Measurements from ENCODE around the gene BEGAIN.

BEGAIN gene

GRCh38 chr14:100566586-100566985 lies 20.6 kb downstream of the BEGAIN start:
- no peak for DNase-seq

DNA sequence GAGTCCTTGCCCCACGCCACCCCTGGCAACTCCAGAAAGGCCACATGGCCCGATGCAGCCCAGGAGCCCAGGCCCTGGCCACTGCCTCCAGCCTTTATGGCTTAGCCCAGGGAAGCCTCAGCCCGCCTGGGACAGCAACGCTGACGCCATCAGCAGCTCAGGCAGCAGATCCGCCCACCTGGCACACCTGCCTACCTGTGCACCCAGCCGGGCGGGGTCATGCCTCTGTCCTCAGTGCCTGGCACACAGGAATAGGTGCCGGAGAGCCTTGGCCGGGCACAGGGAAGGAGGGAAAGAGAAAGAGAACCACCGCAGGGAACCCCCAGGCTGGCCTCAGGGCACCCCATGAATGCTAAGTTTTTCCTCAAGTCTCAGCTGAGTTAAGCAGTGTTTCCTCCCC lies 21.1 kb downstream of the BEGAIN start:
- no peak for DNase-seq

GRCh38 chr14:100565650-100566049 lies 21.6 kb downstream of the BEGAIN start:
- no peak for DNase-seq

GRCh38 chr14:100564512-100564911 lies 22.7 kb downstream of the BEGAIN start:
- DNase-seq: no peak

- DNase-seq: no peak
Observed at GRCh38 chr14:100562751-100563150, 24.5 kb downstream of the BEGAIN start.

GRCh38 chr14:100561005-100561404 lies 26.2 kb downstream of the BEGAIN start:
- no peak for DNase-seq

DNA sequence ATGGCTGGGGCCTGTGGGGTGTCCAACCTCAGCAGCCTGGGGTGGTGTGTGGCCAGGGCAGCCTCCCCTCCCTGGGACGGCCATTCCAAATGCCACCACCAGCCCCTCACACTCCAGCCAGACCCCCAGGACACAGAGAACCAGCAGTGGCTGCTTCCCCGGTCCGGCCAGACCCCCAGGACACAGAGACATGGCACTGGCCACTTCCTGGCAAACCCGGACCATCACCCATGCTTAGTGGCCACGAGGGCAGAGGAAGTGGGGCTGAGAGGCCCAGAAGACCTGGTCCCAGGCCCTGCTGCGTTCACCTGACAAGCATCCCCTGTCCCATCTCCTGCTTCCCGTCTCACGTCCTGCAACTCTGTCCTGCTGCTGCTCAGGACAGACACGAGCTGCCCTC lies 26.7 kb downstream of the BEGAIN start:
- no peak for DNase-seq

DNA sequence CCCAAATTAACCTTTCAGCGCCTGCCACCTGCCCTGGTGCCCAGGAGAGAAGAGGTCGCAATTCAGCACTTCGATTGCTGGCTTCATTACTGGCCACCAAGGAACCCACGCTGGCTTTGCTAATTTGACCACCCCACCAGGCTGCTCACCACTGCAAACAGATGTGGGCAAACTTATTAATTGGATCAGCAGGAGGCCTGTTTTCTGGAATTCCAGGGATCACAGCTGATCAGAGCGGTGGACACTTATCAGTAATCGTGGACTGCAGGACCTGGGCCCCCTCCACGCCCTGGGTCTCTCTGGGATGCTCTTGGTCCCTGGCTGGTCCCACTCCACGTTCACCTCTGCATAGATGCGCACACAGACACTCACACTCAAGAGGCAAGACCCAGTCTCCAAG lies 27.8 kb downstream of the BEGAIN start:
- DNase-seq: no peak

DNA sequence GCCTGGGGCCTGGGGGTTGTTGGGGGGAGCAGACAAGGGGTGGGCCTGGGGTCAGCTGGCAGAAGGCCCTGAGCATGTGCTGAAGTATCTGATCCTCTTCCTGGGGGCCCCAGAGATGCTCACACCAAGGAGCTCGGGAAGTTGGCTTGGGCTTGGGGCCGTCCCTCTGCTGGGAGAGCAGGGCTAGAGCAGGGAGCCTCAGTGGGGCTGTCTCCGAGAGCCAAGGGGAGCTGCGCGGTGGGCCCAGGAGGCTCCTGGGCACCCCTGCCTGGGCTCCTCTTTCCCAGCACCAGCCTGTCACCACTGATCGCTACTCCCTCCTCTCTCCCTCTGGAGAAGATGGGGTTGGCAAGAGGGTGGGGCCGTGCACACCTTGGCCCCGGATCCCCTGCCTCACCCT lies 28.3 kb downstream of the BEGAIN start:
- no peak for DNase-seq

- DNase-seq: no peak
Observed at GRCh38 chr14:100558226-100558625, 29.0 kb downstream of the BEGAIN start.

- DNase-seq: peak; percentile 71
Observed at GRCh38 chr14:100557658-100558057, 29.6 kb downstream of the BEGAIN start.

DNA sequence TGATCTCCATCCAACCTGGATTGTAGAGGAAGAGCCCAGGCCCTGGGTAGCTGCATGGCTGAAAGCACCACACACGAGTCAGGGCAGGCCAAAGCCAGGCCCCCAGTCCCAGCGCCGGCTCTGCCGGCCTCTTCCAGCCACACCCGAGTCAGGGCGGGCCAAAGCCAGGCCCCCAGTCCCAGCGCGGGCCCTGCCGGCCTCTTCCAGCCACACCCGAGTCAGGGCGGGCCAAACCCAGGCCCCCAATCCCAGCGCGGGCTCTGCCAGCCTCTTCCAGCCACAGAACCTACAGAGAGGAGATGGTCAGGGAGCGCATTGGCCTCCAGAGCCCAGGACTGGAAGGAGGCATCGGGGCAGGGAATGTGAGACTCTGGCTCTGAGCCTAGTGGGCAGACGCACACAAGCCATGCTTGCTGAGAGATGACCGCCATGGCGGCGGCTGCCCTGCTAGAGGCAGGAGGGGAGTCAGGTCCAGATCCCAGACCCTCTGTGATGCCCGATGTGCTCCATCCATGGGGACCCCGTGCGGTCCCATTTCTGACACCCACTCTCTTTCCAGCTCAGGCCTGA lies 30.2 kb downstream of the BEGAIN start:
- no peak for DNase-seq

- DNase-seq: no peak
Observed at GRCh38 chr14:100556140-100556475, 31.1 kb downstream of the BEGAIN start.

GRCh38 chr14:100555436-100556139 lies 31.6 kb downstream of the BEGAIN start:
- no peak for DNase-seq

GRCh38 chr14:100554696-100555320 lies 32.4 kb downstream of the BEGAIN start:
- DNase-seq: no peak

DNA sequence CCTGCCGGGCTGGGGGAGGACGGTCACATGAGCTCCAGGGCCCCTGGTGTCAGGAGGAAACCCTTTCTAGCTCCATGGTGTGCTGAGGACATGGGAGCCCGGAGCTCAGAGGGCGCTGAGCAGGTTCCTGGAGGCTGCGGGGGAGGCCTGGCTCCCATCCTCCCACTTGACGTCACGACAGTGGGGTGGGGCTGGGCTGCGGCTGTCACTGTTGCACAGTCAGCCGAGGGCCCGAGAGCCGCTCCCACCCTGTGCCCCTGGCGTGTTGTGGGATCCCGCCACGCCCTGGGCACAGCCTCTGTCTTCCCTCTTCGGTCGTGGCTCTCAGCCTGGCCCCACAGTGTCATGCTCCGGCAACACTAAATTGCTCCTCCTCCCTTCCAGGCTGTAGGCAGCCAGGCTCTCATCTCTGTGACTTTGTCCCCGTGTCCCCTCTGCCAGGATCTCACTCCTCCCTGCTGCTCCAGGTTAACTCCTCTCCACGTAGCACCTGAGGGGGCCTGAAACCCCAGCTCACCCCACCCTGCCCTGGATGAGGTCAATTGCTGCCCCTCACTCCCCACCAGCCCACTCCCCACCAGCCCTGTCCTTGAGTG lies 33.0 kb downstream of the BEGAIN start:
- DNase-seq: no peak

DNA sequence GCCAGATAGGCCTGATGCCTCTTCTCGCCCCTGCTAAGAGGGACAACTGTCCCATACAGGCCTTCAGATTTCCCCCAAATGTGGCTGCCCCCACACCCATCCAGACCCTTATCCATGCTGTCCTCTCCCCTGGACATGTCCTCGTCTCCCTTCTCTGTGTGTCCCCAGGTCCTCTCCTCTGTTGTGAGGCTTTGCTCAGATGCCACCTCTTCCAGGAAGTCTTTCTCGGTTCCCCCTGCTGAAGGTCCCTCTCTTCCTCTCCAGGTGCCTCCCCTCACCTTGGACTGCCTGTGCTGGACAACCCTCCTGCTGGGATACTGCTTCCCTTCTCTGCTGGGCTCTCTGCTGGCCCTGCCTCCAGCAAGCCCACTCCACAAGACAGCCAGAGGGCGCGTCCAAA lies 33.7 kb downstream of the BEGAIN start:
- no peak for DNase-seq

- DNase-seq: no peak
Observed at GRCh38 chr14:100552524-100553125, 34.6 kb downstream of the BEGAIN start.

- DNase-seq: no peak
Observed at GRCh38 chr14:100551056-100551455, 36.2 kb downstream of the BEGAIN start.

DNA sequence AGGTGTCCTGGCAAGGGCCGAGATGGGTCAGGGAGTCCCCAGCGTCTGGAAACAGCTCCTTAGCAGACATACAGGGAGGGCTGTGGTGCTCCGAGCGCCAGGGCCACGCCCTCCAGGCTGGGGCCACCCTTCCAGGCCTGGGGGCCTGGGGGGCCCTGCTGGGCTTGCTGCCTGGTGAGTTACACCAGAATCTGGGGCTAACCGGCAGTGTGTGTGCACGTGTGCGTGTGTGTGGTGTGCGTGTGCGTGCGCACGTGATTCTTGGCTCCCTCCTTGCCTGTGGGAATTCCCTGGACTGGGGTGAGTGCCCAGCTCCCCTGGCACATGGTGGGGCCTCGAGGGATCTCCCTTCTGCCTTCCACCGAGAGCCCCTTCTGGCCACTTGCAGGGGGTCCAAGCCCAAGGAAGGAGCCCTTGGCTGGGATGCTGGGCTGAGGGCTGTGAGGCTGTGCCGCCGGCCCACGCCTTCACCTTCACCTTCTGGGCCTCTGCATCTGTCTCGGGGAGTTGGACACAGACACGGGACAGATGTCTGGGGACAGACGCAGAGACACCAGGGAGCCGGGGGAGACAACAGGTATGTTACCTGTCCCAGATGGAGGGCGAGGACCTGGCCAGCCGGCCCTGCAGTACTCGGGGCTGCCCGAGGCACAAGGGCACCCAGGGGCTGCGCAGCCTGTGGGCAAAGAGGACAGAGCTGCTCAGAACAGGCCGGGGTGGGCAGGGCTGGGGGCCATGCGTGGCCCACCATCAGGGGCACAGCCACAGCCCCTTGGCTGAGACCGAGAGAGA lies 37.2 kb downstream of the BEGAIN start:
- DNase-seq: no peak

DNA sequence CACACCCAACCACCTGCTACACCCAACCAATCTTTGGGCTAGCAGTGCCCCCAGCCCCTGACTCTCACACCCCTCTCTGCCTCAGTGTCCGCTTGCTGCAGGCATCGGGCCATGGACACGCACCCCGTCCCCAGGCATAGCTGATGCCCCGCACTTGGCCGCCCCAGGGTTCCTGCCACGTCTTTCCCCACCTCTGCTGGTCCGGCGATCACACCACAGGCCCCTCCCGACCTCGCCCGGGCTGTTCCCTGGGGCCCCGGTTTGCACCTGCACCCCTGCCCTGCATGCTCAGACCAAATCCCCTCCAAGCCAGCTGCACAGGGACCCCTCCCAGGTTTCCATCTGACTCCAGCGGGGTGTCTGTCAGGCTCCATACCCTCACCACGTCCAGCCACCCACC lies 38.3 kb downstream of the BEGAIN start:
- DNase-seq: no peak

DNA sequence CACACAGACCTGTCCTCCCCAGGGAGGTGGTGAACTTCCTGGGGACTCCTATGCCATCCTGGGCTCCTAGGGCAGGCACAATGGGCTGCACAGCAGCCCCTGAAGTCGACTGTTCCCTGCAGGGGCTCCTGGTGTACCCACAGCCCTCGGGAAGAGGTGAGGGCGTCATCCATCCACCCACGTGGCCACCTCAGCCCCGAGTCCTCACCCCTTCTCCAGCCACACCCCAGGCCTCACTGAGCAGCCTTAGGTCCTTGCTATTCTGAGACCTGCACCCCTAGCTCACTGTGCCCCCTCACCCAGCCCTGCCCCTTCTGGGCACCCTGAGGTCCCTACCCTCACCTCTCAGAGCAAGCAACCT lies 38.9 kb downstream of the BEGAIN start:
- no peak for DNase-seq

GRCh38 chr14:100547633-100548294 lies 39.5 kb downstream of the BEGAIN start:
- no peak for DNase-seq

Data from NCI-H524 treated with DMSO at 0.1 percent for 48 hours (cell line).